SW480 (cell line): ENCODE measurements around the gene LRRTM4.

Experiments used
- DNase-seq: peaks from one replicate; pipeline ENCODE4 v3.0.0-alpha.2; 2016; ENCODE audit warnings: low spot score

Gene LRRTM4

GRCh38 chr2:77521931-77522470 lies at the start of gene LRRTM4:
Gene LRRTM4, minus strand, starts transcription at chr2:77522376.
- DNase-seq, result peak; percentile 32

- no peak for DNase-seq
These were observed 49.4 kb upstream of the LRRTM4 start for GRCh38 chr2:77571545-77571944.

- no peak for DNase-seq
These were observed 45.5 kb upstream of the LRRTM4 start for GRCh38 chr2:77567723-77568122.

GRCh38 chr2:77566582-77566981 lies 44.4 kb upstream of the LRRTM4 start:
- DNase-seq, result no peak

GRCh38 chr2:77566131-77566530 lies 44.0 kb upstream of the LRRTM4 start:
- no peak for DNase-seq

GRCh38 chr2:77552956-77553355 lies 30.8 kb upstream of the LRRTM4 start:
- no peak for DNase-seq

GRCh38 chr2:77538031-77538430 lies 15.9 kb upstream of the LRRTM4 start:
- DNase-seq, result no peak

GRCh38 chr2:77522888-77523287 lies 712 bp upstream of the LRRTM4 start:
- DNase-seq, result no peak

- DNase-seq, result no peak
These were observed 656 bp downstream of the LRRTM4 start for GRCh38 chr2:77521548-77521891.

GRCh38 chr2:77520641-77521547 lies 1.3 kb downstream of the LRRTM4 start:
- no peak for DNase-seq

- DNase-seq, result no peak
These were observed 2.2 kb downstream of the LRRTM4 start for GRCh38 chr2:77519888-77520506.

- no peak for DNase-seq
These were observed 2.9 kb downstream of the LRRTM4 start for GRCh38 chr2:77519164-77519887.

GRCh38 chr2:77518311-77518710 lies 3.9 kb downstream of the LRRTM4 start:
- DNase-seq, result no peak

GRCh38 chr2:77513191-77513590 lies 9.0 kb downstream of the LRRTM4 start:
- DNase-seq, result no peak

GRCh38 chr2:77512507-77512906 lies 9.7 kb downstream of the LRRTM4 start:
- no peak for DNase-seq

GRCh38 chr2:77508511-77508910 lies 13.7 kb downstream of the LRRTM4 start:
- no peak for DNase-seq

- DNase-seq, result no peak
These were observed 14.5 kb downstream of the LRRTM4 start for GRCh38 chr2:77507657-77508056.

- no peak for DNase-seq
These were observed 34.0 kb downstream of the LRRTM4 start for GRCh38 chr2:77488141-77488540.

GRCh38 chr2:77487074-77487803 lies 34.9 kb downstream of the LRRTM4 start:
- DNase-seq, result no peak

GRCh38 chr2:77484026-77484425 lies 38.1 kb downstream of the LRRTM4 start:
- no peak for DNase-seq

GRCh38 chr2:77479895-77480294 lies 42.3 kb downstream of the LRRTM4 start:
- no peak for DNase-seq

GRCh38 chr2:77479395-77479794 lies 42.8 kb downstream of the LRRTM4 start:
- DNase-seq, result no peak
